Measurements from ENCODE around the gene PEAK1.

GRCh38 chr15:77412972-77413698 is 6.8 kb downstream of the PEAK1 start:
- TF ChIP-seq SETDB1 (IDR thresholded peaks at IDR 0.05; ENCODE audit: insufficient read length, low read length) (no peak), ZNF114 (tag by site-specific recombination; IDR thresholded peaks at IDR 0.05) (no peak), CTCF (tag by site-specific recombination; IDR thresholded peaks at IDR 0.05) (no peak), KLF16 (tag by site-specific recombination; IDR thresholded peaks at IDR 0.05) (no peak), SP2 (tag by site-specific recombination; IDR thresholded peaks at IDR 0.05) (no peak), IKZF3 (tag by site-specific recombination; IDR thresholded peaks at IDR 0.05) (no peak)

Data from HEK293 (cell line).